Measurements from ENCODE around the gene HLA-F. TPM values are rescaled to one million over a fixed set of nuclear protein-coding genes. Genes with fewer than 3 reads are reported as not detected.

The HLA-F gene
- total and polyA plus RNA-seq, 9 donors: 4.6 to 10.7 (median 6.6) TPM

GRCh38 chr6:29731281-29731680 lies 8.0 kb downstream of the HLA-F start:
- H3K9me3 ChIP-seq (replicated peaks; ENCODE audit: control insufficient read depth, low read depth, low read length): no peaks in the 10 kb centered on the region
- H3K4me1 ChIP-seq (ENCODE audit: control insufficient read depth, insufficient read depth, low read length): no peaks in the 10 kb centered on the region
- peaks cover 5% of the 10 kb centered on the region for H3K27me3 ChIP-seq (ENCODE audit: control insufficient read depth, insufficient read depth, low read length)
- H3K36me3 ChIP-seq (ENCODE audit: control insufficient read depth, insufficient read depth, low read length): no peaks in the 10 kb centered on the region
- no peak for DNase-seq
- no peak overlapping the region for H3K27ac ChIP-seq (ENCODE audit: low read length)
- H3K4me3 ChIP-seq (ENCODE audit: low read length): no peak overlapping the region
- WGBS (ENCODE audit: insufficient coverage): no CpG with 5 or more reads among the region's 3 CpGs

DNA sequence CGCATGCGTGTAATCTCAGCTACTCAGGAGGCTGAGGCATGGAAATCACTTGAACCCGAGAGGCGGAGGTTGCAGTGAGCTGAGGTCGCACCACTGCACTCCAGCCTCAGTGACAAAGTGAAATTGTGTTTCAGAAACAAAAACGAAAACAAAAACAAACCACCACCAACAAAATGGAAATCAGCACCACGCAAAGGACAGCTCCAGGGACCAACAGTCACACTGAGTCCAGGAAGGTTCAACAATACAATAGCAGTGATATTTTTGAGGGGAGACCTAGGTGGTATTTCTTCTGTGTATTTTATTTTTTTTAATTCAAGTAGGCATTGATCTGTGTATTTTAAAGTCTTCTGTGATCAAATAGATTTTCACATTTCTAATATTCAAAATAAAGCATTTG lies 9.8 kb downstream of the HLA-F start:
- no peaks in the 10 kb centered on the region for H3K9me3 ChIP-seq (replicated peaks; ENCODE audit: control insufficient read depth, low read depth, low read length)
- no peaks in the 10 kb centered on the region for H3K36me3 ChIP-seq (ENCODE audit: control insufficient read depth, insufficient read depth, low read length)
- 78% methylated on average over 4 of the region's 7 CpGs for WGBS (ENCODE audit: insufficient coverage)
- H3K4me3 ChIP-seq (ENCODE audit: low read length): no peak overlapping the region
- peaks cover 5% of the 10 kb centered on the region for H3K27me3 ChIP-seq (ENCODE audit: control insufficient read depth, insufficient read depth, low read length)
- DNase-seq: no peak
- H3K4me1 ChIP-seq (ENCODE audit: control insufficient read depth, insufficient read depth, low read length): no peaks in the 10 kb centered on the region
- H3K27ac ChIP-seq (ENCODE audit: low read length): no peak overlapping the region

GRCh38 chr6:29734046-29735018 lies 11.1 kb downstream of the HLA-F start:
- no peaks in the 10 kb centered on the region for H3K36me3 ChIP-seq (ENCODE audit: control insufficient read depth, insufficient read depth, low read length)
- no peak overlapping the region for H3K4me3 ChIP-seq (ENCODE audit: low read length)
- DNase-seq: no peak
- WGBS (ENCODE audit: insufficient coverage): 29% methylated on average over 1 of the region's 3 CpGs
- no peaks in the 10 kb centered on the region for H3K4me1 ChIP-seq (ENCODE audit: control insufficient read depth, insufficient read depth, low read length)
- peaks cover 5% of the 10 kb centered on the region for H3K27me3 ChIP-seq (ENCODE audit: control insufficient read depth, insufficient read depth, low read length)
- no peak overlapping the region for H3K27ac ChIP-seq (ENCODE audit: low read length)
- no peaks in the 10 kb centered on the region for H3K9me3 ChIP-seq (replicated peaks; ENCODE audit: control insufficient read depth, low read depth, low read length)

DNA sequence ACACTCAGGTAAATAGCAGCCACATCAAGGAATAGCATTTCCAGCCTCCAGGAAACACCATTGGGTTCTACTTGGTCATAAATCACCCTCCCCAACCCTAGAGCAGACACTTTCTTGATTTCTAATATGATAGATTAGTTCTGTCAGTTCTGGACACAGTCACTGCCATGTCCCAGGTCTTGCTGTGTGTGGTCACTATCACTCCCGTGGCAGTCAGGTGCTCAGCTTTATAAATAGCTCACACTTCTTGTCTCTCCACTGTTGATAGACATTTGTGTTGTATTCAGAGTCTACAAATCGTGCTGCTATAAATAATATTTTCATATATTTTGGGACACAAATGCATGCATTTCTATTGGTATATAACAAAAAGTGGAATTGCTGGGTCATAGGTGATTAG lies 13.3 kb downstream of the HLA-F start:
- Histone ChIP-seq H3K27me3 (ENCODE audit: control insufficient read depth, insufficient read depth, low read length) (peaks cover 8% of the 10 kb centered on the region), H3K4me1 (ENCODE audit: control insufficient read depth, insufficient read depth, low read length) (no peaks in the 10 kb centered on the region), H3K36me3 (ENCODE audit: control insufficient read depth, insufficient read depth, low read length) (no peaks in the 10 kb centered on the region), H3K4me3 (ENCODE audit: low read length) (no peak overlapping the region), H3K27ac (ENCODE audit: low read length) (no peak overlapping the region), H3K9me3 (replicated peaks; ENCODE audit: control insufficient read depth, low read depth, low read length) (no peaks in the 10 kb centered on the region)
- DNase-seq: no peak
- WGBS (ENCODE audit: insufficient coverage): no CpG with 5 or more reads among the region's 2 CpGs

DNA sequence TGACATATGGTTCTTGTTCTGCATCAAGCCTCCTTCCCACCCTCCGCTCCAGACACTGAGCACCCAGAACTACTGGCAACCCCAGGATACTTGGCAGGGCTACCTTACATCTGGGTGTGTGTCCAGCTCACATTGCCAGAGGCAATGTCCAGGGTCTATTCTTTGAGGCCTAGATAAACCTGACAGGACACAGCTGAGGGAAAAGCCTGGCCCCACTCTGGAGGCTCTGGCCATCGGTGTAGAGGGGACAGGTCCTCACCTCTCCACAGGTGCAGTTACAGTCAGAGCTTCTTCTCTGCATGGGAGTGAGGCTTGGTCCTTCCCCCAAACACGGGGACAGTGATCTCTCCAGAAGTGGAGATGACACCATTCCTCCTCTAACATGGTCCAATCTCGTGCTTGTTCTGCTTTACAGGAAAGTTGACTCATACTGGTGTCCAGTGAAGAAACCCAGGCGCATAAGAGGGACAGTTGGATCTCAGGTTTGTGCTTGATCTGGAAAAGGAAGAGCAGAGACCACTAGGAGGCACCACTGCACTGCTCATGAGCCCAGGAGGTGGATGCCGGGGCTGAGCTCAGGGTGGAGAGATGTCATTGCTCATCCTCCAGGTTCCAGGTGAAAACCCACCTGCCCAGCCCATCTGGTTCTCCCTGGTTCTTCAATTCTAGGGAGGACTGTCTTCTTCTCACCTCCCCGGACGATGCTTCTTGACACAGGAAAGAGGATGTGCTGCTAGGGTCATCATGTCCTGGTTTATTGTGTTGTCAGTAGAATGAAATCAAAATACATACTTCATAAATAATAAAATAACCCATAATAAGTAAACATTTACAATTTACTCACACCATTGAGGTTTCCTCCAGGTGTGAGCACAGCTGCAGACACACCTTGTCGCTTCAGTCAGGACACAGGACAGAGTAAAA lies 14.7 kb downstream of the HLA-F start:
- WGBS (ENCODE audit: insufficient coverage): 63% methylated on average over 2 of the region's 9 CpGs
- DNase-seq: peak; percentile 45
- no peak overlapping the region for H3K27ac ChIP-seq (ENCODE audit: low read length)

DNA sequence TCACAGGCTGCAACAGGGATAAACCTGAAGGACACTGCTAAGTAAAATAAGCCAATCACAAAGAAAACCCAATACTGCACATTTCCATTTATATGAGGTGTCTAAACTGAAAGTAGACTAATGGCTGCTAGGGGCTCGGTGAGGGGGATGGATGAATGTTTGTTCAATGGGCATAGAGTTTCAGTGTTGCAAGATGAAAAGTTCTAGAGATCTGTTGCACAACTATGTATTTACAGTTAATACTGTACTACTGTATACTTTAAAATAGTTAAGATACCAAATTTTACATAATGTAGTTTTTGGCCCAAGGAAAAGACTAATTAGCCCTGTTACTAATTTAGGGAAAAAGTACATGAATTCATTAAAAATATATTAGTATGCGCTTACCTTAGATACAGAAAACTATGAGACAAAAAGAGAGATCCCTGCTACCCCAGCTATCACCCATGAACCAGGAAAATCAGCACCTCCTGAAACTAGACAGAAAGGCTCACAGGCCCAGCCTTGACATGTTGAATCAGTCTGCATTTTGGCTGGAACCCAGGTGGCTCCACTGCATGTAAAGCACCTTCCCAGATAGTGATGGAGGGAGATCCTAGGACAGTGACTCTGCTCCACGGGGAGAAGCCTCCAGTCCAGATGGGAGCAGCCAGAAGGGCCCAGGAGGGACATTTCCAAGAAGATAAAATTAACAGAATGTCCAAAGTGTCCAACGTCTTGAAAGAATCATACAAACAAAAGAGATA lies 16.1 kb downstream of the HLA-F start:
- Histone ChIP-seq H3K36me3 (ENCODE audit: control insufficient read depth, insufficient read depth, low read length) (no peaks in the 10 kb centered on the region), H3K9me3 (replicated peaks; ENCODE audit: control insufficient read depth, low read depth, low read length) (no peaks in the 10 kb centered on the region), H3K27me3 (ENCODE audit: control insufficient read depth, insufficient read depth, low read length) (peaks cover 5% of the 10 kb centered on the region), H3K27ac (ENCODE audit: low read length) (no peak overlapping the region), H3K4me1 (ENCODE audit: control insufficient read depth, insufficient read depth, low read length) (no peaks in the 10 kb centered on the region), H3K4me3 (ENCODE audit: low read length) (no peak overlapping the region)
- DNase-seq: no peak
- no CpG with 5 or more reads among the region's 4 CpGs for WGBS (ENCODE audit: insufficient coverage)

More for the DNA sequence above, 14.7 kb downstream of the HLA-F start:
- Histone ChIP-seq H3K27me3 (ENCODE audit: control insufficient read depth, insufficient read depth, low read length) (peaks cover 8% of the 10 kb centered on the region), H3K4me1 (ENCODE audit: control insufficient read depth, insufficient read depth, low read length) (no peaks in the 10 kb centered on the region), H3K4me3 (ENCODE audit: low read length) (no peak overlapping the region), H3K9me3 (replicated peaks; ENCODE audit: control insufficient read depth, low read depth, low read length) (no peaks in the 10 kb centered on the region), H3K36me3 (ENCODE audit: control insufficient read depth, insufficient read depth, low read length) (no peaks in the 10 kb centered on the region)

DNA sequence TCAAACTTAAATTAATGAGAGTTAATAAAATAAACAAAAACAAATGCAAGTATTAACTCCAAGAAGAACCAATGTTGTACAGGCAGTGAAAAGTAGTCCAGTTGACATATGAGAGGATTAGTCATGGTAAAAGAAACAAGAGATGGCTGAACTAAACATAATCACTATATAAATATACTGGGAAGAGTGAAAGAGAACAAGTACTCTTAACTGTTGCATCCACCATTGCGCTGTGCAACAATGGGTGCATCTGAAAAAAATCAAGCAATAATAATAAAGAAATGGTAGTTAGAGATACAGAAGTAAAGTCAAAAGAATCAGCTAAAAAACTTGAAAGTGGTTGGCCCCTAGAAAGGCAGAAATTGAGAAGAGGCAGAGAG lies 16.6 kb downstream of the HLA-F start:
- H3K4me1 ChIP-seq (ENCODE audit: control insufficient read depth, insufficient read depth, low read length): no peaks in the 10 kb centered on the region
- H3K4me3 ChIP-seq (ENCODE audit: low read length): no peak overlapping the region
- DNase-seq: no peak
- H3K27ac ChIP-seq (ENCODE audit: low read length): no peak overlapping the region
- WGBS (ENCODE audit: insufficient coverage): no CpG with 5 or more reads among the region's 1 CpG
- H3K36me3 ChIP-seq (ENCODE audit: control insufficient read depth, insufficient read depth, low read length): no peaks in the 10 kb centered on the region
- peaks cover 5% of the 10 kb centered on the region for H3K27me3 ChIP-seq (ENCODE audit: control insufficient read depth, insufficient read depth, low read length)
- no peaks in the 10 kb centered on the region for H3K9me3 ChIP-seq (replicated peaks; ENCODE audit: control insufficient read depth, low read depth, low read length)

DNA sequence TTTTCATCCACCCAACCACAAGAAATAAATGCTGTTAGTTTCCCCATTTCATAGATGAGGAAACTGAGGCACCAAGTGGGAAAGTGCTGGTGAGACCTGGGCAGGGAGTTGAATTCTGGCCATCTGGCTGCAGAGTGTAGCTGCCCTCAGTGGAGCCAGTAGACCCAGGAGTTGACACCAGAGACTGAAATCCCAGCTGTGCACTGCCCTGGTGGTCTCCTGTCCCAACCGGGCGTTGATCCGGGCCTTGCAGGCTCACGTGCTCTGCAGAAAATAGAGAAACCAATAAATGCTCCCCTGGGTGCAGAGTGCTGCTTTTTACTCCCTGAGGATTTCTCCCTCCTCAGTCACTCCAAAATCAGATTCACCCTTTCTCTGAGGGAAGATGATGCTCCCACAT lies 18.4 kb downstream of the HLA-F start:
- Histone ChIP-seq H3K4me1 (ENCODE audit: control insufficient read depth, insufficient read depth, low read length) (no peaks in the 10 kb centered on the region), H3K27ac (ENCODE audit: low read length) (no peak overlapping the region), H3K9me3 (replicated peaks; ENCODE audit: control insufficient read depth, low read depth, low read length) (no peaks in the 10 kb centered on the region), H3K36me3 (ENCODE audit: control insufficient read depth, insufficient read depth, low read length) (no peaks in the 10 kb centered on the region), H3K4me3 (ENCODE audit: low read length) (no peak overlapping the region), H3K27me3 (ENCODE audit: control insufficient read depth, insufficient read depth, low read length) (peaks cover 12% of the 10 kb centered on the region)
- DNase-seq: no peak
- 80% methylated on average over 1 of the region's 4 CpGs for WGBS (ENCODE audit: insufficient coverage)

DNA sequence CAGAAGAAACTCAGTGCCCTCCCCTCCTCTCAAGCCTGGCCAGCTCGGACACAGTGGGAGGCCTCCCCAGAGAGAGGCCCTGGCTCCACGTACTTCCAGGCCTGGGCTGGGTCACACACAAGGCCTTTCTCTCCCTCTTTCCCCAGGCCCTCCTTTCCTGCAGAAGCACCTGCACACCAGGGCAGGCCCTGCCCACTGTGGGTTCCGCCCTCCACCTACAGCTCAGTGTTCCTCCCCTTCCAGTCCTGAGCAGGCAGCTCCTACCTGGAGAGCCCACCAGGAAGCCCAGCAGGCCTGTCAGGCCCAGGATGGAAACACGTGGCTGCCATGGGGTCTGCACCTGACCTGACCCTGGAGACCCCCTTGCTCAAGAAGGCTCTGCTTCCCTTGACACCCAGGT lies 18.9 kb downstream of the HLA-F start:
- Histone ChIP-seq H3K9me3 (replicated peaks; ENCODE audit: control insufficient read depth, low read depth, low read length) (no peaks in the 10 kb centered on the region), H3K4me3 (ENCODE audit: low read length) (no peak overlapping the region), H3K27ac (ENCODE audit: low read length) (no peak overlapping the region), H3K27me3 (ENCODE audit: control insufficient read depth, insufficient read depth, low read length) (peaks cover 14% of the 10 kb centered on the region), H3K36me3 (ENCODE audit: control insufficient read depth, insufficient read depth, low read length) (no peaks in the 10 kb centered on the region), H3K4me1 (ENCODE audit: control insufficient read depth, insufficient read depth, low read length) (no peaks in the 10 kb centered on the region)
- 36% methylated on average over 3 of the region's 4 CpGs for WGBS (ENCODE audit: insufficient coverage)
- DNase-seq: no peak

Measured in muscle of leg (tissue), 11 donors.